ENCODE measurements around the gene FRMD3.

The FRMD3 gene

DNA sequence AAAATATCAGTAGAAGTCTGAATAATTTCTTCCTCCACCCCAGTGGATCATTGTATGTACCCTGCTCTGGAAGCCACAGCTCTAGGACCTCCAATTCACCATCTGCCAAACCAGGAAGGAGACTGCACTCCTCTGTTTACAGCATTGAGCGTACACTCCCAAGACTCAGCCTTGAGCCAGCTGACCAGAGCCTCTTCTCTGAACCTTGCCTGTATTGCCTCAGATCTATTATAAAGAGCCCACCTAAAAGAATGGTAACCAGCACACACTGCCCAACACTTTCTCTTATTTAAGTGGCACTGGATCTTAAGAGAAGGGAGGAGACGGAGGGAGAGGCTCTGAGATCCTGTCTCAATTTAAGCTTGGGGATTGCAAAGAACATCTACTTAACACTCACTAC lies 257.4 kb downstream of the FRMD3 start:
- no peak overlapping the region for H4K8ac ChIP-seq (ENCODE audit: low read depth, low read length)
- WGBS (ENCODE audit: extremely low coverage, insufficient coverage, insufficient read length) = no CpG with 5 or more reads among the region's 2 CpGs
- no peak for DNase-seq
- H4K91ac ChIP-seq (ENCODE audit: low read depth, low read length) = no peak overlapping the region
- H3K4me3 ChIP-seq (ENCODE audit: low read depth, low read length) = no peak overlapping the region
- H3K14ac ChIP-seq (ENCODE audit: low read length) = no peak overlapping the region
- H3K4me1 ChIP-seq (ENCODE audit: control insufficient read depth in 1 of 2, insufficient read depth in 2 of 2, low read length in 2 of 2) = no peaks in the 10 kb centered on the region
- H3K27ac ChIP-seq (ENCODE audit: low read depth, low read length) = no peak overlapping the region
- H2BK5ac ChIP-seq (ENCODE audit: low read depth, low read length, poor library complexity) = no peak overlapping the region
- no peak overlapping the region for H3K18ac ChIP-seq (ENCODE audit: low read length)
- no peaks in the 10 kb centered on the region for H3K27me3 ChIP-seq (ENCODE audit: insufficient read depth, low read length)
- peaks cover 1% of the 10 kb centered on the region for H3K9me3 ChIP-seq (ENCODE audit: insufficient read depth, low read depth, low read length)
- no peaks in the 10 kb centered on the region for H3K79me2 ChIP-seq (ENCODE audit: control insufficient read depth, insufficient read depth, low read length, poor library complexity)
- no peak overlapping the region for H2AFZ ChIP-seq (ENCODE audit: insufficient read depth, low read length, poor library complexity)
- no peak overlapping the region for H2AK5ac ChIP-seq (ENCODE audit: low read length)
- H4K12ac ChIP-seq (ENCODE audit: low read depth, low read length) = no peak overlapping the region
- no peak overlapping the region for H3K4me2 ChIP-seq (ENCODE audit: low read length)
- H3K9ac ChIP-seq (ENCODE audit: low read length) = no peak overlapping the region
- H2BK120ac ChIP-seq (ENCODE audit: insufficient read depth, low read length, poor library complexity) = no peak overlapping the region
- H3K4ac ChIP-seq (ENCODE audit: low read depth, low read length) = no peak overlapping the region
- no peaks in the 10 kb centered on the region for H3K36me3 ChIP-seq (ENCODE audit: control insufficient read depth in 1 of 2, insufficient read depth in 2 of 2, low read length in 2 of 2)
- no peak overlapping the region for H3K23ac ChIP-seq (ENCODE audit: low read length)
- no peak overlapping the region for H2BK12ac ChIP-seq (ENCODE audit: low read length)
- H3K79me1 ChIP-seq (ENCODE audit: low read length) = no peaks in the 10 kb centered on the region

DNA sequence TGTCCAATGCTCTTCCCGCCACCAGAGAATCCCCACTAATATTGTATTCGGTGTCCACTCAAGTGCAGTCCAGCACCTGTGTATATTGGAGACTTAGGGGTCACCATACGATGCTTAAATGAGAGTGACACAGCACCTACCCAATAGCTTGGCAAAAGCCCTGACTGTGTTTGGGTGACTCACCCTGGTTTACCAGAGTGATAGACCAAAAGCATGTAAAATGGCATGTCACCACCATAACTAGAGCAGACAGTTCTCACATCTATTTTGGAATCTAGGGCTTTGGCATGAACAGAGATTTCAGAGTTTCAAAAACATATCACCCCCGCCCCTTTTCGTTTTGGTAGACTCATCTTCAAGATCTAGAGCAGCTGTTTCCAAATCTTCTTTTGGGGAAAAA lies 257.9 kb downstream of the FRMD3 start:
- no peak overlapping the region for H2BK12ac ChIP-seq (ENCODE audit: low read length)
- no peak overlapping the region for H2BK120ac ChIP-seq (ENCODE audit: insufficient read depth, low read length, poor library complexity)
- no peak overlapping the region for H4K8ac ChIP-seq (ENCODE audit: low read depth, low read length)
- H3K4ac ChIP-seq (ENCODE audit: low read depth, low read length) = no peak overlapping the region
- no peak overlapping the region for H3K14ac ChIP-seq (ENCODE audit: low read length)
- no peak overlapping the region for H2BK5ac ChIP-seq (ENCODE audit: low read depth, low read length, poor library complexity)
- H3K27me3 ChIP-seq (ENCODE audit: insufficient read depth, low read length) = no peaks in the 10 kb centered on the region
- H3K36me3 ChIP-seq (ENCODE audit: control insufficient read depth in 1 of 2, insufficient read depth in 2 of 2, low read length in 2 of 2) = no peaks in the 10 kb centered on the region
- no peak overlapping the region for H3K4me2 ChIP-seq (ENCODE audit: low read length)
- no peak overlapping the region for H3K18ac ChIP-seq (ENCODE audit: low read length)
- no peaks in the 10 kb centered on the region for H3K79me1 ChIP-seq (ENCODE audit: low read length)
- peaks cover 1% of the 10 kb centered on the region for H3K9me3 ChIP-seq (ENCODE audit: insufficient read depth, low read depth, low read length)
- no peak overlapping the region for H2AFZ ChIP-seq (ENCODE audit: insufficient read depth, low read length, poor library complexity)
- H4K91ac ChIP-seq (ENCODE audit: low read depth, low read length) = no peak overlapping the region
- no peak overlapping the region for H3K9ac ChIP-seq (ENCODE audit: low read length)
- DNase-seq = peak in 1 of 2 donors; percentile 37
- no peaks in the 10 kb centered on the region for H3K79me2 ChIP-seq (ENCODE audit: control insufficient read depth, insufficient read depth, low read length, poor library complexity)
- H3K27ac ChIP-seq (ENCODE audit: low read depth, low read length) = no peak overlapping the region
- no peak overlapping the region for H3K23ac ChIP-seq (ENCODE audit: low read length)
- H2AK5ac ChIP-seq (ENCODE audit: low read length) = no peak overlapping the region
- WGBS (ENCODE audit: extremely low coverage, insufficient coverage, insufficient read length) = no CpG with 5 or more reads among the region's 5 CpGs
- H3K4me1 ChIP-seq (ENCODE audit: control insufficient read depth in 1 of 2, insufficient read depth in 2 of 2, low read length in 2 of 2) = no peaks in the 10 kb centered on the region
- no peak overlapping the region for H3K4me3 ChIP-seq (ENCODE audit: low read depth, low read length)
- H4K12ac ChIP-seq (ENCODE audit: low read depth, low read length) = no peak overlapping the region

DNA sequence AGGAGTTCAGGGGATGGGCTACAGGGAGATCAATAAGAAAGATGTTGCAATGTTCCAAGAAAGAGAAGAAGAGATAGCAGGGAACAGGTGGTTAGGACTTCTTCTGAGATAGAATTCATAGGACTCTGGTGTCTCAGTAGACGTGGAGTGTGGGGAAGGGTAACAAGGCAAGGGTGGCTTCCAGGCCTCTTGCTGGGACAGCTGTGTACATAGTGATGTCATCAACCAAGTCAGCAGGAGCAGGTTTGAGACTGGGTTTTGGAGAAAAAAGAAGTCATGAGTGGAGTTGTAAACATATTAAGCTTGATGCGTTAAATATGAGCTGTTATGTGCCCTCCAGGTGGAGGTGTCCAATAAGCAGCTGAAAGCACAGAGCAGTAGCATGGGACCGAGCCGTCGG lies 263.4 kb downstream of the FRMD3 start:
- H4K91ac ChIP-seq (ENCODE audit: low read depth, low read length) = no peak overlapping the region
- H3K4me1 ChIP-seq (ENCODE audit: control insufficient read depth in 1 of 2, insufficient read depth in 2 of 2, low read length in 2 of 2) = no peaks in the 10 kb centered on the region
- H2BK12ac ChIP-seq (ENCODE audit: low read length) = no peak overlapping the region
- H3K27ac ChIP-seq (ENCODE audit: low read depth, low read length) = no peak overlapping the region
- H3K27me3 ChIP-seq (ENCODE audit: insufficient read depth, low read length) = no peaks in the 10 kb centered on the region
- no peak overlapping the region for H3K18ac ChIP-seq (ENCODE audit: low read length)
- no peaks in the 10 kb centered on the region for H3K79me2 ChIP-seq (ENCODE audit: control insufficient read depth, insufficient read depth, low read length, poor library complexity)
- no peak overlapping the region for H3K23ac ChIP-seq (ENCODE audit: low read length)
- H3K9me3 ChIP-seq (ENCODE audit: insufficient read depth, low read depth, low read length) = peaks cover 4% of the 10 kb centered on the region
- no peak overlapping the region for H2BK5ac ChIP-seq (ENCODE audit: low read depth, low read length, poor library complexity)
- no peak overlapping the region for H3K9ac ChIP-seq (ENCODE audit: low read length)
- H3K14ac ChIP-seq (ENCODE audit: low read length) = no peak overlapping the region
- no peak overlapping the region for H3K4me3 ChIP-seq (ENCODE audit: low read depth, low read length)
- no peak overlapping the region for H2AK5ac ChIP-seq (ENCODE audit: low read length)
- no peak overlapping the region for H2BK120ac ChIP-seq (ENCODE audit: insufficient read depth, low read length, poor library complexity)
- no peak overlapping the region for H3K4ac ChIP-seq (ENCODE audit: low read depth, low read length)
- H3K36me3 ChIP-seq (ENCODE audit: control insufficient read depth in 1 of 2, insufficient read depth in 2 of 2, low read length in 2 of 2) = no peaks in the 10 kb centered on the region
- no peak for DNase-seq
- H3K79me1 ChIP-seq (ENCODE audit: low read length) = no peaks in the 10 kb centered on the region
- H4K8ac ChIP-seq (ENCODE audit: low read depth, low read length) = no peak overlapping the region
- H2AFZ ChIP-seq (ENCODE audit: insufficient read depth, low read length, poor library complexity) = no peak overlapping the region
- H4K12ac ChIP-seq (ENCODE audit: low read depth, low read length) = no peak overlapping the region
- WGBS (ENCODE audit: extremely low coverage, insufficient coverage, insufficient read length) = no CpG with 5 or more reads among the region's 5 CpGs
- H3K4me2 ChIP-seq (ENCODE audit: low read length) = no peak overlapping the region

DNA sequence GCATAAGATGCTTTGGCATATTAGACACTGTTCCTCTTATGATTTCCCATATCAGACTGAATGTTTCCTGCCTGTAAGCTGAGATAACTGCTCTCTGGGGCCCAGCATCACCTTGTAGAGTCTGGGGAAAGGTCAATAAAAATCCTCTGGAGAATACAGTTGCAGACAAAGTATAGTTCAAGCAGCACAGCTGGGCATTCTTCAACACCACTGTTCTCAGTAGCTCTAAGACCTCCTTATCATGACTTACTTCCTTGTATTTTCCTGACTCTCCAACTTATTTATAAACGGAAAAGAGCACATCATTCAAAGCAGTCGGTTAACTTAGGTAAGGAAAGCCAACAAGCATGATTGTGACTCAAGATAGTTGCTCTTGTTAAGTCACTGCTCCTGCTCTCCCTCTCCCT lies 266.5 kb downstream of the FRMD3 start:
- H3K9me3 ChIP-seq (ENCODE audit: insufficient read depth, low read depth, low read length) = peaks cover 3% of the 10 kb centered on the region
- no peak overlapping the region for H3K4me2 ChIP-seq (ENCODE audit: low read length)
- no CpG with 5 or more reads among the region's 2 CpGs for WGBS (ENCODE audit: extremely low coverage, insufficient coverage, insufficient read length)
- no peak overlapping the region for H2BK5ac ChIP-seq (ENCODE audit: low read depth, low read length, poor library complexity)
- no peak overlapping the region for H3K23ac ChIP-seq (ENCODE audit: low read length)
- H4K12ac ChIP-seq (ENCODE audit: low read depth, low read length) = no peak overlapping the region
- H3K9ac ChIP-seq (ENCODE audit: low read length) = no peak overlapping the region
- no peak for DNase-seq
- no peaks in the 10 kb centered on the region for H3K79me2 ChIP-seq (ENCODE audit: control insufficient read depth, insufficient read depth, low read length, poor library complexity)
- H2AFZ ChIP-seq (ENCODE audit: insufficient read depth, low read length, poor library complexity) = no peak overlapping the region
- H2BK120ac ChIP-seq (ENCODE audit: insufficient read depth, low read length, poor library complexity) = no peak overlapping the region
- no peak overlapping the region for H4K8ac ChIP-seq (ENCODE audit: low read depth, low read length)
- no peaks in the 10 kb centered on the region for H3K27me3 ChIP-seq (ENCODE audit: insufficient read depth, low read length)
- H3K79me1 ChIP-seq (ENCODE audit: low read length) = no peaks in the 10 kb centered on the region
- H3K4me3 ChIP-seq (ENCODE audit: low read depth, low read length) = no peak overlapping the region
- no peak overlapping the region for H2BK12ac ChIP-seq (ENCODE audit: low read length)
- no peak overlapping the region for H4K91ac ChIP-seq (ENCODE audit: low read depth, low read length)
- H3K27ac ChIP-seq (ENCODE audit: low read depth, low read length) = no peak overlapping the region
- H3K4ac ChIP-seq (ENCODE audit: low read depth, low read length) = no peak overlapping the region
- H3K14ac ChIP-seq (ENCODE audit: low read length) = no peak overlapping the region
- no peak overlapping the region for H3K18ac ChIP-seq (ENCODE audit: low read length)
- H3K4me1 ChIP-seq (ENCODE audit: control insufficient read depth in 1 of 2, insufficient read depth in 2 of 2, low read length in 2 of 2) = peaks cover 0 to 2% of the 10 kb centered on the region in 2 experiments
- H3K36me3 ChIP-seq (ENCODE audit: control insufficient read depth in 1 of 2, insufficient read depth in 2 of 2, low read length in 2 of 2) = no peaks in the 10 kb centered on the region
- no peak overlapping the region for H2AK5ac ChIP-seq (ENCODE audit: low read length)
